ENCODE data around the gene RBM4. TPM values are rescaled to one million over a fixed set of nuclear protein-coding genes. Genes with fewer than 3 reads are reported as not detected.
"Not testable (repeated sequence)": the region's sequence is repeated elsewhere in the genome, so short reads cannot be mapped to it uniquely, and the experiment has no call there.

The RBM4 gene
- total and polyA plus RNA-seq, 2 donors = 96.0 to 108 TPM

DNA sequence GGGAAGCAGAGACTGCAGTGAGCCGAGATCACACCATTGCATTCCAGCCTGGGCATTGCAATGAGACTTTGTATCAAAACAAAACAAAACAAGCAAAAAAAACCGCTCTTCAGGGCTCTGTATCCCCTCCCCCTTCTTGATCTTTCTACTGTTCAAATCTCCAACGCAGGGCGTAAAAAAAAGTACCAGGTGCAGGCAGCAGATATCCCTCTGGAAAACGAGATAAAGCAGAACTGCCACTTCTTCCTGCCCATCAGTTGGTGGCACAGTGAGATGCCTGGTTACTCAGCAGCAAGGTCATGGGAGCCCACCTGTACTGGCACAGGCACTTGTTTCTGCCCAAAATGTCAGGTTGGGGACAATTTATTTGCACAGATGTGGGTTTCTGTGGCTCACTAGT lies 34.3 kb upstream of the RBM4 start:
- Histone ChIP-seq H3K4me1 (ENCODE audit: insufficient read depth) (no peaks in the 10 kb centered on the region), H3K4me3 (ENCODE audit: low read depth, low read length) (no peak overlapping the region), H3K27ac (ENCODE audit: low read depth) (no peak overlapping the region), H3K36me3 (ENCODE audit: insufficient read depth) (no peaks in the 10 kb centered on the region)
- 92% methylated on average over 5 of the region's 5 CpGs for WGBS
- DNase-seq (ENCODE audit: extremely low spot score) = no peak

DNA sequence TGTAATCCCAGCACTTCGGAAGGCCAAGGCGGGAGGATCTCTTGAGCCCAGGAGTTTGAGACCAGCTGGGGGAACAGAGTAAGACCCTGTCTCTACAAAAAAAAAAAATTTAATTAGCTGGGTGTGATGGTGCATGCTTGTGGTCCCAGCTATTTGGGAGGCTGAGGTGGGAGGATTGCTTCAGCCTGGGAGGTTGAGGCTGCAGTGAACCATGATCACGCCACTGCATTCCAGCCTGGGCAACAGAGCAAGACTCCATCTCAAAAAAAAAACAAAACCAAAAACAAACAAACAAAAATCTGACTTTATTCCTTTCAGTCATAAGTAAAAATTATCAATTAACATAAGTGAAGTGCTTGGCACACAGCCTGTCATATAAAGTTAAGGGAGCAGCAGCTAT lies 31.9 kb upstream of the RBM4 start:
- DNase-seq (ENCODE audit: extremely low spot score) = not testable (repeated sequence)

DNA sequence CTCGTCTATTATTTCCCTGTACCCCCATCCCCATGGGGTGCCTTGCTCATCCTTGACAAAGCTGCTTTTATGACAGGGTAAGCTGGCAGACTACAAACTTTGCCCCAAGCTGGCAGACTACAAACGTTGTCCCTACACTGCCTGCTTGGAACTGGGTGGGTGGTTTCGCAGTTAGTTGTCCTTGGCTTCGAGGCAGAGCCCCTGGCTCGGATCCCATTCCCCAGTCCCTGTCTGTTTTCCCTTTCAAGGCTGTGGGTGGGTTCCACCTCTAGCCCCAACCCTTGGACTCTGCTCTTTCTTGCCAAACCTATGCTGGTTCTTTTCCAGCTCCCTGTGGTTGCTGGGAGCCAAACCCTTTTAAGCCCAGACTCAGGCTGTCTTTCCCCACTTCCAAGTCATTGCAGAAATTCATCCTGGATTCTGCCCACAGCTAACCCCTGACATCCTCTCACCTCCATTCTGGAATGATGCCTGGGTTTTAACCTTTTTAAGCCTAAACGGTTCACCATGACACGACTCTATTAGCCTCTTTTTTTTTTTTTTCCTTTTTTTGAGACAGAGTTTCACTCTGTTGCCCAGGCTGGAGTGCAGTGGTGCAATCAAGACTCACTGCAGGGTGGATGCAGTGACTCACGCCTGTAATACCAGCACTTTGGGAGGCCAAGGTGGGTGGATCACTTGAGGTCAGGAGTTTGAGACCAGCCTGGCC lies 31.2 kb upstream of the RBM4 start:
- Histone ChIP-seq H3K27ac (ENCODE audit: low read depth) (peak overlapping the region; percentile 42), H3K4me1 (ENCODE audit: insufficient read depth) (no peaks in the 10 kb centered on the region), H3K36me3 (ENCODE audit: insufficient read depth) (no peaks in the 10 kb centered on the region), H3K4me3 (ENCODE audit: low read depth, low read length) (no peak overlapping the region)
- DNase-seq (ENCODE audit: extremely low spot score) = no peak
- 23% methylated on average over 8 of the region's 8 CpGs for WGBS

More for the DNA sequence above, 31.9 kb upstream of the RBM4 start:
- not testable (repeated sequence) for H3K4me1 ChIP-seq (ENCODE audit: insufficient read depth); H3K36me3 ChIP-seq (ENCODE audit: insufficient read depth); H3K4me3 ChIP-seq (ENCODE audit: low read depth, low read length)
- WGBS = 92% methylated on average over 3 of the region's 3 CpGs
- peak overlapping the region; percentile 42 for H3K27ac ChIP-seq (ENCODE audit: low read depth)

DNA sequence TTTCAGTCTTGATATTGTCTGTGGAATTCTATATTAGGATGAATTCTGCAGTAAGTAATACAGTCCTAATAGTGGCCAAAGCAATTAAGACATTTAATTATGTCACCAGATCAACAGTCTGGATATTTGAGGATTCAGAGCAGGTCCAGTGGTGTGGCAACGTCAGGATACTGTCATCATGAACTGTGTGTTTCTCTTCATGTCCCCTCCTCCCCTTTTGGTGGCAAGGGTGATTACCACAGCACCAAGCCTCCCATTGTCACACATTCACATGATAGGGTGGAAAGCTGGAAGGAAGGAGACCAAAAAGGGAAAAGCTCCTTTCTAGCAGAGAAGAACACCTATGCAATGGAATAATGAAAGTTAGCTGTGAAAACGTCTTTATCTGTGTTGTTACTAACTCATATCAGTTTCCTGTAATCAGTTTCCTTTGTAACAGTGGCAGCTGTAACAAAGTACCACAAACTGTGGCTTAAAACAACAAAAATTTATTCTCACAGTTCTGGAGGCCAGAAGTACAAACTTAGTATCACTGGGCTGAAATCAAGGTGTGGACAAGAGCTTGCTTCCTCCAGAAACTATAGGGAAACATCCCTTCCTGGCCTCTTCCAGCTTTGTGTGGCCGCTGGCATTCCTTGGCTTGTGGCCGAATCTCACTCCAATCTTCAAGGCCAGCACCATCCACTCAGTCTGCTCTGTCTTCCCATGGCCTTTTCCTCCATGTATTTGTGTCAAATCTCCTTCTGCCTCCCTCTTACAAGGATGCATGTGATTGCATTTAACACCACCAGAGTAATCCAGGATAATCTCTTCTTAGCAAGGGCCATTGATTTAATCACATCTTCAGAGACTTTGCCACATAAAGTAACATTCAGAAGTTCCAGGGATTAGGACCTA lies 28.5 kb upstream of the RBM4 start:
- 74% methylated on average over 4 of the region's 4 CpGs for WGBS
- Histone ChIP-seq H3K4me1 (ENCODE audit: insufficient read depth) (no peaks in the 10 kb centered on the region), H3K27ac (ENCODE audit: low read depth) (no peak overlapping the region), H3K4me3 (ENCODE audit: low read depth, low read length) (no peak overlapping the region), H3K36me3 (ENCODE audit: insufficient read depth) (no peaks in the 10 kb centered on the region)
- no peak for DNase-seq (ENCODE audit: extremely low spot score)

DNA sequence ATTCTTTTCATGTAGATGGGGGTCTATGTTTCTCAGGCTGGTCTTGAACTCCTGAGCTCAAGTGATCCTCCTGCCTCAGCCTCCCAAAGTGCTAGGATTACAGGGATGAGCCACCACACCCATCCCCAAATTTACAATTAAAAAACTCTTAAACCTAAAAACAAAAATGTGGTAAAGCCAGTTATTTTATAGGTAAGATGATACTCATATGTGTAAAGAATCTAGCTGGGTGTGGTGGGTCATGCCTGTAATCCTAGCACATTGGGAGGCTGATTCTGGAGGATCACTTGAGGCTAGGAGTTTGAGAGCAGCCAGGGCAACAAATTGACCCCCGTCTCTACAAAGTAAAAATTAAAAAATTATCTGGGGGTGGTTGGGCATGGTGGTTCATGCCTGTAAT lies 26.0 kb upstream of the RBM4 start:
- no peak overlapping the region for H3K27ac ChIP-seq (ENCODE audit: low read depth)
- no peak overlapping the region for H3K4me3 ChIP-seq (ENCODE audit: low read depth, low read length)
- 88% methylated on average over 1 of the region's 1 CpG for WGBS
- no peak for DNase-seq (ENCODE audit: extremely low spot score)
- no peaks in the 10 kb centered on the region for H3K36me3 ChIP-seq (ENCODE audit: insufficient read depth)
- H3K4me1 ChIP-seq (ENCODE audit: insufficient read depth) = no peaks in the 10 kb centered on the region

DNA sequence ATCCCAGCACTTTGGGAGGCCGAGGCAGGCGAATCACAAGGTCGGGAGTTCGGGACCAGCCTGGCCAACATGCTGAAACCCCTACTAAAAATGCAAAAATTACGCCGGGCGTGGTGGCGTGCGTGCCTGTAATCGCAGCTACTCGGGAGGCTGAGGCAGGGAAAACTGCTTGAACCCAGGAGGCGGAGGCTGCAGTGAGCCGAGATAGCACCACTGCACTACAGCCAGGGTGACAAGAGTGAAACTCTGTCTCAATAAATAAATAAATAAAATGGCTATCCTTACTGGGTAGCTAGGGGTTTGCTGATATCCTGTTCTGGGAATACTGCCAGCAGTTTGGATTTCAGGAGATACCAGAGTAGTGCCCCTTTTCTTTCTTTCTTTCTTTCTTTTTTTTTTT lies 24.4 kb upstream of the RBM4 start:
- Histone ChIP-seq H3K27ac (ENCODE audit: low read depth) (no peak overlapping the region), H3K4me1 (ENCODE audit: insufficient read depth) (no peaks in the 10 kb centered on the region), H3K4me3 (ENCODE audit: low read depth, low read length) (no peak overlapping the region), H3K36me3 (ENCODE audit: insufficient read depth) (no peaks in the 10 kb centered on the region)
- DNase-seq (ENCODE audit: extremely low spot score) = no peak
- WGBS = 80% methylated on average over 13 of the region's 13 CpGs

DNA sequence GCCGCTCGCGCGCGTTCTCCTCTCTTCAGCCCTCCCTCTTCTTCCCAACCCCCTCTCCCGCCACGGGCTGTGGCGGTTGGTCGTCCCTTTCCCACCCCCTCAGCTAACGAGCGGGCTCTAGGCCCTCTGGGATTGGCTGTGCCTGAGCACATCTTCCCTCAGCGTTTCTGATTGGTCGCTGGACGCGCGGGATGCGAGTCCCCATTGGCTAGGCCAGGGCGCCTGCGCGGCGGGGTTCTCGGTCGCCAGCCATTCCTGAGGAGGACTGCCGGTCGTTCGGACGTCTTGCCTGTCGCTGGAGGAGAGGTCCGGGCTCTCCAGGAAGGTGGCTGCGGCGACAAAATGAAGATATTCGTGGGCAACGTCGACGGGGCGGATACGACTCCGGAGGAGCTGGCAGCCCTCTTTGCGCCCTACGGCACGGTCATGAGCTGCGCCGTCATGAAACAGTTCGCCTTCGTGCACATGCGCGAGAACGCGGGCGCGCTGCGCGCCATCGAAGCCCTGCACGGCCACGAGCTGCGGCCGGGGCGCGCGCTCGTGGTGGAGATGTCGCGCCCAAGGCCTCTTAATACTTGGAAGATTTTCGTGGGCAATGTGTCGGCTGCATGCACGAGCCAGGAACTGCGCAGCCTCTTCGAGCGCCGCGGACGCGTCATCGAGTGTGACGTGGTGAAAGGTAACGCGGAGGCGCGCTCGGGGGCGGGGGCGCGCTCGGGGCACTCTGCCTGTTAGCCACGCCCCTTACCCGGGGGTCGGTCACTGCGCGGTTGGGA lies 21.9 kb upstream of the RBM4 start, which contains the start of gene RBM14:
Gene RBM14, plus strand, starts transcription at position 252 of the 776 bp plus-strand sequence. Its CDS starts 91 bp downstream, at position 343.
- peak; percentile 98 for DNase-seq (ENCODE audit: extremely low spot score)
- Histone ChIP-seq H3K27ac (ENCODE audit: low read depth) (peak within 1 kb of the TSS; percentile 93), H3K4me1 (ENCODE audit: insufficient read depth) (no peaks in the 10 kb centered on the region), H3K36me3 (ENCODE audit: insufficient read depth) (no peaks in the 10 kb centered on the region), H3K4me3 (ENCODE audit: low read depth, low read length) (peak within 1 kb of the TSS; percentile 85)
- WGBS = under 1% methylated on average over 90 of the region's 90 CpGs

DNA sequence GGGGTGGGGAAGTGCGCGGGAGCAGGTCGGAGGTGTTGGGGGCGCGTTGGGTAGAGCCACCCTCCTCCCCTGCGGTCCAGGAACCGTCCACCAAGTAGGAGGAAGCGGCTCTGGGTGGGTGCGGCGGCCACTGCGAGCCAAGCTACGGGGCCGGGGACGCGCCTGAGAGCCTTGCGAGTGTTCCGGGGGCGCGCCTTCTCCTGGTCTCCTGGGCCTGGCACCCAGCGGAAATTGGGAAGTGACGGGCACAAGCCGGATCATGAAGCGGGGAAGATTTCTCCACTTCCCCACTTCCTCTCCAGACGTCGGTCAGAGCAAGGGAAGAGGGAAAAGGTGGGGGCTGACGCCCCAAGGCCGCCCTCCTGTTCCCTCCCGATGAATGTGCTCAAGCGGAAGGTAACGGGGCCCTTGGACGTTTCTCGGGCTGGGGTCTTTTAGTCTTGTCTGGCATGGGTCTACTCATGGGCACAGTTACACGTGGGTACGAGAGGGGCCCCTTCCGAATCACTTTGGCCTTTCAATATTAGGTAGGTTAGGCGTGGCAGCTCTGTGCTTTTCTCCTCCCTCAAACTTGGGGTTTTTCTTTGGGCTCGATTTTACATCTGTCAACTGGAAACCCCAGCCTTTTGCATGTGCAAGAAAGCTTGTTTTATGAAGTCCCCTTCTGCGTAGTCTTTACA lies 21.2 kb upstream of the RBM4 start:
- H3K4me1 ChIP-seq (ENCODE audit: insufficient read depth) = no peaks in the 10 kb centered on the region
- H3K36me3 ChIP-seq (ENCODE audit: insufficient read depth) = no peaks in the 10 kb centered on the region
- DNase-seq (ENCODE audit: extremely low spot score) = no peak
- under 1% methylated on average over 38 of the region's 38 CpGs for WGBS
- H3K27ac ChIP-seq (ENCODE audit: low read depth) = peak overlapping the region; percentile 93
- H3K4me3 ChIP-seq (ENCODE audit: low read depth, low read length) = peak overlapping the region; percentile 85

DNA sequence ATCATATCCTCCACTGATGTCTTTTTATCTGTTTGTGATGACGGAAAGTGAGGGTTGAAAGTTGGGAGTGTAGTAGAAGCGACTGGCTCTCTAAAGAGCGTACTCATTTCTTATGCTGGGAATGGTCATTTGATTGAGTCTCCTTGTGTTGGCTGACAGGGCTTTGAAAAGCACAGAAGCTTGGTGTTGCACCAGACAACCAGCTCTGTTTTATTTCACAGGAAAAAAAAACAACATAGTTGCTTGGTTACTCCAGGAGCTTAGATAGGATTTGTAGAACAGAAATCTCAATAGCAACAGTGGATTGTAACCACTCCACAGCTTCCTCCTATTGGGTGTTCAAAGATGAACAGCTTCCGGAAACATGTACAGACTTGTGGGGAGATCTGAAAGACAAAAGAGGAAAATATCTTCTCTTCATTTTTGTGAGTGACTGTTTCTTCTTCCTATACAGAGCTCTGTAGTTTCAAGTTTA lies 19.4 kb upstream of the RBM4 start:
- 19% methylated on average over 4 of the region's 4 CpGs for WGBS
- no peaks in the 10 kb centered on the region for H3K4me1 ChIP-seq (ENCODE audit: insufficient read depth)
- H3K27ac ChIP-seq (ENCODE audit: low read depth) = peak overlapping the region; percentile 73
- H3K4me3 ChIP-seq (ENCODE audit: low read depth, low read length) = peak overlapping the region; percentile 85
- no peaks in the 10 kb centered on the region for H3K36me3 ChIP-seq (ENCODE audit: insufficient read depth)
- peak; percentile 55 for DNase-seq (ENCODE audit: extremely low spot score)

DNA sequence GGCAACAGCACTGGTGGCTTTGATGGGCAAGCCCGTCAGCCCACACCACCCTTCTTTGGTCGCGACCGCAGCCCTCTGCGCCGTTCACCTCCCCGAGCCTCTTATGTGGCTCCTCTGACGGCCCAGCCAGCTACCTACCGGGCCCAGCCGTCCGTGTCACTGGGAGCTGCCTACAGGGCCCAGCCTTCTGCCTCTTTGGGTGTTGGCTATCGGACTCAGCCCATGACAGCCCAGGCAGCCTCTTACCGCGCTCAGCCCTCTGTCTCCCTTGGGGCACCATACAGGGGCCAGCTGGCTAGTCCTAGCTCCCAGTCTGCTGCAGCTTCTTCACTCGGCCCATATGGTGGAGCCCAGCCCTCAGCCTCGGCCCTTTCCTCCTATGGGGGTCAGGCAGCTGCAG lies 14.1 kb upstream of the RBM4 start:
- Histone ChIP-seq H3K4me1 (ENCODE audit: insufficient read depth) (no peaks in the 10 kb centered on the region), H3K4me3 (ENCODE audit: low read depth, low read length) (no peak overlapping the region), H3K36me3 (ENCODE audit: insufficient read depth) (peaks cover 11% of the 10 kb centered on the region), H3K27ac (ENCODE audit: low read depth) (no peak overlapping the region)
- DNase-seq (ENCODE audit: extremely low spot score) = no peak
- 85% methylated on average over 16 of the region's 16 CpGs for WGBS

DNA sequence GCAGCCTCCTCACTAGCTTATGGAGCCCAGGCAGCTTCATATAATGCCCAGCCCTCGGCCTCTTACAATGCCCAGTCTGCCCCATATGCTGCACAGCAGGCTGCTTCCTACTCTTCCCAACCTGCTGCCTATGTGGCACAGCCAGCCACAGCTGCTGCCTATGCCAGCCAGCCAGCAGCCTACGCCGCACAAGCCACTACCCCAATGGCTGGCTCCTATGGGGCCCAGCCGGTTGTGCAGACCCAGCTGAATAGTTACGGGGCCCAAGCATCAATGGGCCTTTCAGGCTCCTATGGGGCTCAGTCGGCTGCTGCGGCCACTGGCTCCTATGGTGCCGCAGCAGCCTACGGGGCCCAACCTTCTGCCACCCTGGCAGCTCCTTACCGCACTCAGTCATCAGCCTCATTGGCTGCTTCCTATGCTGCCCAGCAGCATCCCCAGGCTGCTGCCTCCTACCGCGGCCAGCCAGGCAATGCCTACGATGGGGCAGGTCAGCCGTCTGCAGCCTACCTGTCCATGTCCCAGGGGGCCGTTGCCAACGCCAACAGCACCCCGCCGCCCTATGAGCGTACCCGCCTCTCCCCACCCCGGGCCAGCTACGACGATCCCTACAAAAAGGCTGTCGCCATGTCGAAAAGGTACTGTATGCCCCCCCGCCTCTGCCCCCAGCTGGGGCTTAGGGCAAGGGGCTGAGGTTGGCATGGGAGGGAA lies 13.3 kb upstream of the RBM4 start:
- Histone ChIP-seq H3K4me1 (ENCODE audit: insufficient read depth) (no peaks in the 10 kb centered on the region), H3K4me3 (ENCODE audit: low read depth, low read length) (no peak overlapping the region), H3K27ac (ENCODE audit: low read depth) (no peak overlapping the region), H3K36me3 (ENCODE audit: insufficient read depth) (peaks cover 11% of the 10 kb centered on the region)
- 94% methylated on average over 26 of the region's 26 CpGs for WGBS
- no peak for DNase-seq (ENCODE audit: extremely low spot score)

DNA sequence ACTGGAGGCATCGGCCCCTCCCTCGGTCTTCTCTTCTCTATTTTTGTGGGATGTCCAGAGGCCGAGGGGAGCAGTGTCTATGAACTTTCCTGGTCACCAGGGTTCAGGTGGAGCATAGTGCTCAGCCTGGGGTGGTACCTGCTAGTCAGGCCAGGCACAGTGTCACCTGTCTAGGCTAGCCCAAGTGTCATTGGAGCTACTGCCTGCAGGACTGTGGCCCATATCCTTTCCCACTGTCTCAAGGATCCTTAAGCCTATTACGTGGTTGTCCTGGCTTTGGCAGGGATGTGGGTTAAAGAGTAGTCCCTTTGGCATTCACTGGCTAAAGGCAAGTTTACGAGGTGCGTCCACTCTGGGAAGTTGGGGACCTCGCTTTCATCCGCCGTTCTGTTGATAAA lies 12.8 kb upstream of the RBM4 start:
- 81% methylated on average over 9 of the region's 9 CpGs for WGBS
- no peak overlapping the region for H3K27ac ChIP-seq (ENCODE audit: low read depth)
- H3K36me3 ChIP-seq (ENCODE audit: insufficient read depth) = peaks cover 11% of the 10 kb centered on the region
- H3K4me1 ChIP-seq (ENCODE audit: insufficient read depth) = no peaks in the 10 kb centered on the region
- no peak overlapping the region for H3K4me3 ChIP-seq (ENCODE audit: low read depth, low read length)
- no peak for DNase-seq (ENCODE audit: extremely low spot score)

All from urinary bladder (tissue), 4 donors.